Stomach (tissue), 9 donors: ENCODE data around the gene COG6. TPM values are rescaled to one million over a fixed set of nuclear protein-coding genes. Genes with fewer than 3 reads are reported as not detected.

Source experiments
- DNase-seq, 2 donors: peaks; one replicate each; pipeline versions ENCODE4 v3.0.0 to v3.0.0-alpha.2; 2013 to 2019
- H3K27ac ChIP-seq, 5 donors: fragments of 200-600 bp in 4 of 5; sonication (generic) in 4 of 5; one replicate each; pipeline ENCODE4 v1.5.1; 2013 to 2019; ENCODE audit warnings: mild to moderate bottlenecking in 1 of 5, moderate library complexity in 1 of 5
- H3K27me3 ChIP-seq, 3 donors: fragments of 200-600 bp; sonication (generic); one replicate each; pipeline ENCODE4 v1.5.1; 2017 to 2019; ENCODE audit warnings: mixed run types in 1 of 3
- H3K36me3 ChIP-seq, 4 donors: fragments of 200-600 bp; sonication (generic); 1 replicate in 3 of 4; 2 replicates in 1 of 4; pipeline ENCODE4 v1.5.1; 2016 to 2019
- H3K4me1 ChIP-seq, 4 donors: fragments of 200-600 bp; sonication (generic); one replicate each; pipeline ENCODE4 v1.5.1; 2016 to 2019
- H3K4me3 ChIP-seq, 4 donors: fragments of 200-600 bp; sonication (generic) in 3 of 4; one replicate each; pipeline ENCODE4 v1.5.1; 2016 to 2019; ENCODE audit warnings: mild to moderate bottlenecking in 1 of 4
- H3K9me3 ChIP-seq, 4 donors: fragments of 200-600 bp; sonication (generic); one replicate each; pipeline ENCODE4 v1.5.1; 2016 to 2019
- CTCF ChIP-seq, 7 experiments: fragments of 450-650 bp in 4 of 7; fragments of 200-600 bp in 3 of 7; sonication (generic) in 3 of 7; IDR thresholded peaks; one replicate each; pipeline ENCODE4 v1.5.1; 2016 to 2019; ENCODE audit warnings: antibody characterized with exemption in 7 of 7, control low read depth in 2 of 7, mild to moderate bottlenecking in 1 of 7
- EP300 ChIP-seq: sonication (generic); formaldehyde crosslinking; IDR thresholded peaks from one replicate; pipeline ENCODE4 v1.6.1; 2017; ENCODE audit warnings: antibody characterized with exemption
- POLR2A ChIP-seq, 4 donors: fragments of 450-650 bp; IDR thresholded peaks; one replicate each; pipeline ENCODE4 v1.6.1; 2016; ENCODE audit warnings: antibody characterized with exemption in 4 of 4, control low read depth in 2 of 4, mild to moderate bottlenecking in 1 of 4, moderate library complexity in 1 of 4
- POLR2AphosphoS5 ChIP-seq, 3 donors: sonication (generic); formaldehyde crosslinking; IDR thresholded peaks; one replicate each; pipeline ENCODE4 v1.6.1; 2016; ENCODE audit warnings: antibody characterized with exemption in 3 of 3
- WGBS, 5 donors: extraction: QIAGEN DNeasy Blood & Tissue Kit in 3 of 5; methylation state at CpG; one replicate each; pipeline versions ENCODE4 v1.1.5 to v1.1.7; 2013 to 2018; 5-methylcytosine and 5-hydroxymethylcytosine counted together
- intact Hi-C: fragments of 100-400 bp; cut with DNase I; formaldehyde crosslinking; loops from one replicate; pipeline ENCODE4 v1.15.1; 2023; ENCODE audit warnings: low total_unique reads
- polyA plus RNA-seq, 3 donors: library from polyadenylated mRNA; stranded (reverse); fragments of 200-250 nt; gene quantifications; one replicate each; pipeline ENCODE4 v1.2.3, GENCODE V29; 2013
- total RNA-seq, 5 donors: library from RNA; depleted of rRNA; stranded (reverse); fragments of >200 nt; gene quantifications; one replicate each; pipeline versions ENCODE4 v1.1.0 to v1.2.3, GENCODE V29; 2014 to 2016
- donor health status: healthy with polysubstance abuse.
- donor health status: Bipolar disorder and iron deficiency.
- donor health status: healthy.

COG6 gene
- total and polyA plus RNA-seq, 8 donors = 6.5 to 42.4 (median 9.0) TPM

GRCh38 chr13:39663958-39664357 is 8.5 kb downstream of the COG6 start:
- no peak for DNase-seq
- Histone ChIP-seq H3K9me3 (no peaks in the 10 kb centered on the region), H3K4me3 (no peak overlapping the region), H3K27ac (no peak overlapping the region), H3K36me3 (peaks cover 0 to 48% (median 38%) of the 10 kb centered on the region in 4 donors), H3K27me3 (no peaks in the 10 kb centered on the region), H3K4me1 (no peaks in the 10 kb centered on the region)
- intact Hi-C loops = no loop called here
- WGBS, 5 donors = 47 to 93% (median 69%) methylated on average over 2 of the region's 2 CpGs
- TF ChIP-seq EP300 (no peak), POLR2AphosphoS5 (IDR thresholded peaks at IDR 0.05) (no peak), CTCF (IDR thresholded peaks at IDR 0.05) (no peak), POLR2A (IDR thresholded peaks at IDR 0.05) (no peak)

- WGBS, 5 donors = 27 to 53% (median 43%) methylated on average over 1 of the region's 1 CpG
- TF ChIP-seq POLR2A (IDR thresholded peaks at IDR 0.05) = no peak
- no peak for TF ChIP-seq EP300
- no peak for TF ChIP-seq POLR2AphosphoS5 (IDR thresholded peaks at IDR 0.05)
- no peak for TF ChIP-seq CTCF (IDR thresholded peaks at IDR 0.05)
- intact Hi-C loops = no loop called here
- H3K27me3 ChIP-seq = no peaks in the 10 kb centered on the region
- no peak overlapping the region for H3K4me3 ChIP-seq
- peaks cover 0 to 43% (median 30%) of the 10 kb centered on the region in 4 donors for H3K36me3 ChIP-seq
- no peaks in the 10 kb centered on the region for H3K9me3 ChIP-seq
- no peaks in the 10 kb centered on the region for H3K4me1 ChIP-seq
- H3K27ac ChIP-seq = no peak overlapping the region
- DNase-seq = no peak
Observed at GRCh38 chr13:39665763-39666162, 10.3 kb downstream of the COG6 start.

GRCh38 chr13:39670445-39670844 is 15.0 kb downstream of the COG6 start:
- Histone ChIP-seq H3K4me3 (no peak overlapping the region), H3K27ac (no peak overlapping the region), H3K36me3 (peaks cover 0 to 18% (median 15%) of the 10 kb centered on the region in 4 donors), H3K27me3 (no peaks in the 10 kb centered on the region), H3K4me1 (no peaks in the 10 kb centered on the region), H3K9me3 (no peaks in the 10 kb centered on the region)
- no peak for TF ChIP-seq EP300
- TF ChIP-seq POLR2AphosphoS5 (IDR thresholded peaks at IDR 0.05) = no peak
- TF ChIP-seq CTCF (IDR thresholded peaks at IDR 0.05) = no peak
- TF ChIP-seq POLR2A (IDR thresholded peaks at IDR 0.05) = no peak
- intact Hi-C loops = no loop called here
- DNase-seq = no peak
- WGBS, 5 donors = 71 to 90% (median 76%) methylated on average over 2 of the region's 2 CpGs

- no peak for DNase-seq
- H3K9me3 ChIP-seq = no peaks in the 10 kb centered on the region
- H3K27me3 ChIP-seq = no peaks in the 10 kb centered on the region
- peaks cover 0 to 12% (median 7%) of the 10 kb centered on the region in 4 donors for H3K36me3 ChIP-seq
- no peak overlapping the region for H3K27ac ChIP-seq
- TF ChIP-seq POLR2A (IDR thresholded peaks at IDR 0.05) (no peak), POLR2AphosphoS5 (IDR thresholded peaks at IDR 0.05) (no peak), EP300 (no peak), CTCF (IDR thresholded peaks at IDR 0.05) (no peak)
- intact Hi-C loops = no loop called here
- 90 to 99% (median 96%) methylated on average over 3 of the region's 3 CpGs for whole genome bisulfite sequencing, 5 donors
- no peak overlapping the region for H3K4me3 ChIP-seq
- peaks cover 0 to 9% (median 0%) of the 10 kb centered on the region in 4 donors for H3K4me1 ChIP-seq
Observed at GRCh38 chr13:39672378-39673132, 17.1 kb downstream of the COG6 start.
